ENCODE results near the gene USP17L18.
"Not testable (repeated sequence)": the region's sequence is repeated elsewhere in the genome, so short reads cannot be mapped to it uniquely, and the experiment has no call there.

Gene USP17L18

GRCh38 chr4:9247953-9248680, at the start of gene USP17L18:
Gene USP17L18 (plus strand): TSS chr4:9248630. CDS start chr4:9248630, 0 bp downstream.
- not testable (repeated sequence) for DNase-seq

GRCh38 chr4:9210357-9210756, 38.1 kb upstream of the USP17L18 start, which contains the start of gene USP17L10:
Gene USP17L10 (plus strand): TSS chr4:9210657. CDS start chr4:9210657, 0 bp downstream.
- DNase-seq, result not testable (repeated sequence)

- not testable (repeated sequence) for DNase-seq
Measured at GRCh38 chr4:9214701-9215100, 33.7 kb upstream of the USP17L18 start.

GRCh38 chr4:9215105-9215504, 33.3 kb upstream of the USP17L18 start, which contains the start of gene USP17L11:
Gene USP17L11 (plus strand): TSS chr4:9215405. CDS start chr4:9215405, 0 bp downstream.
- DNase-seq, result not testable (repeated sequence)

GRCh38 chr4:9219852-9220251, 28.6 kb upstream of the USP17L18 start, which contains the start of gene USP17L12:
Gene USP17L12 (plus strand): TSS chr4:9220152. CDS start chr4:9220152, 0 bp downstream.
- DNase-seq, result not testable (repeated sequence)

GRCh38 chr4:9224596-9224995, 23.8 kb upstream of the USP17L18 start, which contains the start of gene USP17L13:
Gene USP17L13 (plus strand): TSS chr4:9224896. CDS start chr4:9224896, 0 bp downstream.
- not testable (repeated sequence) for DNase-seq

- DNase-seq, result not testable (repeated sequence)
Measured at GRCh38 chr4:9230249-9230648, 18.2 kb upstream of the USP17L18 start.

- DNase-seq, result not testable (repeated sequence)
Measured at GRCh38 chr4:9234085-9234484, 14.3 kb upstream of the USP17L18 start, which contains the start of gene USP17L15. Gene USP17L15 (plus strand): TSS chr4:9234385. CDS start chr4:9234385, 0 bp downstream.

- not testable (repeated sequence) for DNase-seq
Measured at GRCh38 chr4:9238461-9238860, 10.0 kb upstream of the USP17L18 start.

- DNase-seq, result not testable (repeated sequence)
Measured at GRCh38 chr4:9243579-9243978, 4.9 kb upstream of the USP17L18 start, which contains the start of gene USP17L17. Gene USP17L17 (plus strand): TSS chr4:9243879. CDS start chr4:9243879, 0 bp downstream.

GRCh38 chr4:9253078-9253477, 4.6 kb downstream of the USP17L18 start, which contains the start of gene USP17L19:
Gene USP17L19 (plus strand): TSS chr4:9253378. CDS start chr4:9253378, 0 bp downstream.
- DNase-seq, result not testable (repeated sequence)

- DNase-seq, result not testable (repeated sequence)
Measured at GRCh38 chr4:9257824-9258223, 9.4 kb downstream of the USP17L18 start, which contains the start of gene USP17L20. Gene USP17L20 (plus strand): TSS chr4:9258124. CDS start chr4:9258124, 0 bp downstream.

- not testable (repeated sequence) for DNase-seq
Measured at GRCh38 chr4:9262572-9262971, 14.1 kb downstream of the USP17L18 start, which contains the start of gene USP17L21. Gene USP17L21 (plus strand): TSS chr4:9262872. CDS start chr4:9262872, 0 bp downstream.

- not testable (repeated sequence) for DNase-seq
Measured at GRCh38 chr4:9267319-9267718, 18.9 kb downstream of the USP17L18 start, which contains the start of gene USP17L22. Gene USP17L22 (plus strand): TSS chr4:9267619. CDS start chr4:9267619, 0 bp downstream.

- DNase-seq, result not testable (repeated sequence)
Measured at GRCh38 chr4:9271719-9272118, 23.3 kb downstream of the USP17L18 start.

All from T1000 (cell line).